ENCODE data around the gene XKRX. TPM values are rescaled to one million over a fixed set of nuclear protein-coding genes. Genes with fewer than 3 reads are reported as not detected.

XKRX gene
- total and polyA plus RNA-seq, 7 donors, result 0.14 to 1.3 (median 0.69) TPM; not detected in 3

DNA sequence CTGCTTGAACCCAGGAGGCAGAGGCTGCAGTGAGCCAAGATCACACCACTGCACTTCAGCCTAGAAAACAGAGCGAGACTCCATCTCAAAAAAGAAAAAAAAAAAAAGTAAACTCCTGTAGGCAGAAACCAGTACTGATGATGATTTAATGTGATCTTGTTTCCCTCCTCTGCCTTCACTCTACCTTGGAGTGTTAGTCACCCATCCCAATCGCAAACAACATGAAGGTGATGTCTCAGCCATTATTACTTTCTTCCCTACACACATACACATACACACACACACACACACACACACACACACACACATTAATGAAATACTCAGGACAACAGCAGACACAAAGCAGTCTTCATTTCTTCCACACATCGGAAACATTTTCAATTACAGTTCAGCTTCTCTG, 15.6 kb downstream of the XKRX start:
- TF ChIP-seq, protein P1, sequence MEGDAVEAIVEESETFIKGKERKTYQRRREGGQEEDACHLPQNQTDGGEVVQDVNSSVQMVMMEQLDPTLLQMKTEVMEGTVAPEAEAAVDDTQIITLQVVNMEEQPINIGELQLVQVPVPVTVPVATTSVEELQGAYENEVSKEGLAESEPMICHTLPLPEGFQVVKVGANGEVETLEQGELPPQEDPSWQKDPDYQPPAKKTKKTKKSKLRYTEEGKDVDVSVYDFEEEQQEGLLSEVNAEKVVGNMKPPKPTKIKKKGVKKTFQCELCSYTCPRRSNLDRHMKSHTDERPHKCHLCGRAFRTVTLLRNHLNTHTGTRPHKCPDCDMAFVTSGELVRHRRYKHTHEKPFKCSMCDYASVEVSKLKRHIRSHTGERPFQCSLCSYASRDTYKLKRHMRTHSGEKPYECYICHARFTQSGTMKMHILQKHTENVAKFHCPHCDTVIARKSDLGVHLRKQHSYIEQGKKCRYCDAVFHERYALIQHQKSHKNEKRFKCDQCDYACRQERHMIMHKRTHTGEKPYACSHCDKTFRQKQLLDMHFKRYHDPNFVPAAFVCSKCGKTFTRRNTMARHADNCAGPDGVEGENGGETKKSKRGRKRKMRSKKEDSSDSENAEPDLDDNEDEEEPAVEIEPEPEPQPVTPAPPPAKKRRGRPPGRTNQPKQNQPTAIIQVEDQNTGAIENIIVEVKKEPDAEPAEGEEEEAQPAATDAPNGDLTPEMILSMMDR (IDR thresholded peaks at IDR 0.05), result no peak
- TF ChIP-seq POLR2AphosphoS5 (IDR thresholded peaks at IDR 0.05) (no peak), POLR2A (IDR thresholded peaks at IDR 0.05) (no peak), EP300 (IDR thresholded peaks at IDR 0.05) (no peak)
- no peak overlapping the region for H3K27ac ChIP-seq
- intact Hi-C loops (cut with DNase I), result no loop called here
- DNase-seq, result no peak
- WGBS, 2 donors, result 92 to 97% methylated on average over 3 of the region's 3 CpGs
- no peaks in the 10 kb centered on the region for H3K27me3 ChIP-seq
- no peaks in the 10 kb centered on the region for H3K36me3 ChIP-seq
- H3K9me3 ChIP-seq, result no peaks in the 10 kb centered on the region
- H3K4me3 ChIP-seq, result no peak overlapping the region
- no peaks in the 10 kb centered on the region for H3K4me1 ChIP-seq

DNA sequence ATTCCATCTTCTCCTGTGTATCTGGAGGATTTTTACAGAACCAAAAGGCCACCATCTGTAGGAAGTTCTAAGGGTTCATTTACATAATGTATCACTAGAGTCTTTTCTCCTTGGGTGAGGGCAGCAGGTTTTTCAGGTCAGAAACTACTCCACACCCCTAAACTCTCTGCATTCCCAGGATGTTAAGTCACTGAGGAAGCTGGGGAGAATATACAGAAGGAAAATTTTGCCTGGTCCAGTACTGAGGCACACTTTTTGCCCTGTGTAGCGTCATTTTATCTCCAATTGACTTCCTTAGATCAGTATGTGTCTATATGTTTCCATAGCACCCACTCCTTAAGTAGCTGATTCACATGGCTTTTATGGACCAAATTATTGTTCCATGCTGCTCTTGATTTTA, 17.0 kb downstream of the XKRX start:
- 81% methylated on average over 1 of the region's 1 CpG for WGBS, 2 donors
- no peaks in the 10 kb centered on the region for H3K9me3 ChIP-seq
- no peak overlapping the region for H3K27ac ChIP-seq
- H3K4me3 ChIP-seq, result no peak overlapping the region
- DNase-seq, result no peak
- no peaks in the 10 kb centered on the region for H3K36me3 ChIP-seq
- TF ChIP-seq POLR2A (IDR thresholded peaks at IDR 0.05), result no peak
- no peak for TF ChIP-seq POLR2AphosphoS5 (IDR thresholded peaks at IDR 0.05)
- no peak for TF ChIP-seq EP300 (IDR thresholded peaks at IDR 0.05)
- TF ChIP-seq, protein P1 (IDR thresholded peaks at IDR 0.05), result no peak
- no peaks in the 10 kb centered on the region for H3K4me1 ChIP-seq
- no peaks in the 10 kb centered on the region for H3K27me3 ChIP-seq
- intact Hi-C loops (cut with DNase I), result no loop called here

DNA sequence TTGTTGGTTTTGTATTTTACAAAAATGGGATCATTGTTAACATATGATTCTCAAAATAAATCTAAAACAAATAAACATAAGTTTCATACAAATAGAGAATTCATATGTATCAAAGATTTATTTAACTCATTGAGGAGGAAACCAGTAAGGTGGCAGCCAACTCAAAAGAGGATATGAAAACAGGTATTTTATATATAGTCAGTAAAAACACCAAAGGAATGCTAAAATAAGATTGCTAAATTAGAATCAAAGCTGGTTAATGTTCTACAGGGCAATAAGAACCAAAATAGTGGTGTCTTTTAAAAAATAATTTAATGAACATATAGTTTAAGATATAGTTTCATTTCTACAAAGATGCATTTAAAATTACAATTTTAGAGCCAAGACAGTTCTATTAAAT, 23.1 kb downstream of the XKRX start:
- TF ChIP-seq POLR2A (IDR thresholded peaks at IDR 0.05), result no peak
- TF ChIP-seq POLR2AphosphoS5 (IDR thresholded peaks at IDR 0.05), result no peak
- no peak for TF ChIP-seq EP300 (IDR thresholded peaks at IDR 0.05)
- TF ChIP-seq, protein P1 (IDR thresholded peaks at IDR 0.05), result no peak
- no peaks in the 10 kb centered on the region for H3K9me3 ChIP-seq
- no peak overlapping the region for H3K27ac ChIP-seq
- no peak for DNase-seq
- H3K4me1 ChIP-seq, result no peaks in the 10 kb centered on the region
- H3K27me3 ChIP-seq, result no peaks in the 10 kb centered on the region
- intact Hi-C loops (cut with DNase I), result no loop called here
- no peaks in the 10 kb centered on the region for H3K36me3 ChIP-seq
- no peak overlapping the region for H3K4me3 ChIP-seq

DNA sequence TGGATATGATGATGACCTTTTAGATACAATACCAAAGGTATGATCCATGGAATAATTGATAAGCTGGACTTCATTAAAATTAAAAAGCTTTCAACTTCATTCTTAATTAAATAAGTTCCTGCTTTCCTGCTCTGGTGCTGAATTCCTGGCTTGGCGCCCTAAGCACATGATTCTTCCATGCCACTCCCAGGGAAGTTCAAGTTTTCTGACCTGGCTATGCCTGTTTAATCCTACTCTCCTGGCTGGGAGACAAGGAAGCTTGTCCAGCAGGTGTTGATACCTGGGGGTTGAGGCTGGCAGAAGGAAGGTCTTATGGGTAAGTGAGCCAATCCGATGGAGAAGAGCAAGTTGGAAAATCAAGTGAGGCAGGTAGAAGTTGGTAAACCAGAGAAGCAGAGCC, 24.3 kb downstream of the XKRX start:
- DNase-seq, result no peak
- intact Hi-C loops (cut with DNase I), result no loop called here
- no peaks in the 10 kb centered on the region for H3K4me1 ChIP-seq
- no peaks in the 10 kb centered on the region for H3K27me3 ChIP-seq
- TF ChIP-seq EP300 (IDR thresholded peaks at IDR 0.05) (no peak), POLR2AphosphoS5 (IDR thresholded peaks at IDR 0.05) (no peak), POLR2A (IDR thresholded peaks at IDR 0.05) (no peak)
- TF ChIP-seq, protein P1 (IDR thresholded peaks at IDR 0.05), result no peak
- WGBS, 2 donors, result 24 to 67% methylated on average over 2 of the region's 2 CpGs
- no peak overlapping the region for H3K4me3 ChIP-seq
- H3K9me3 ChIP-seq, result no peaks in the 10 kb centered on the region
- H3K27ac ChIP-seq, result no peak overlapping the region
- H3K36me3 ChIP-seq, result no peaks in the 10 kb centered on the region

DNA sequence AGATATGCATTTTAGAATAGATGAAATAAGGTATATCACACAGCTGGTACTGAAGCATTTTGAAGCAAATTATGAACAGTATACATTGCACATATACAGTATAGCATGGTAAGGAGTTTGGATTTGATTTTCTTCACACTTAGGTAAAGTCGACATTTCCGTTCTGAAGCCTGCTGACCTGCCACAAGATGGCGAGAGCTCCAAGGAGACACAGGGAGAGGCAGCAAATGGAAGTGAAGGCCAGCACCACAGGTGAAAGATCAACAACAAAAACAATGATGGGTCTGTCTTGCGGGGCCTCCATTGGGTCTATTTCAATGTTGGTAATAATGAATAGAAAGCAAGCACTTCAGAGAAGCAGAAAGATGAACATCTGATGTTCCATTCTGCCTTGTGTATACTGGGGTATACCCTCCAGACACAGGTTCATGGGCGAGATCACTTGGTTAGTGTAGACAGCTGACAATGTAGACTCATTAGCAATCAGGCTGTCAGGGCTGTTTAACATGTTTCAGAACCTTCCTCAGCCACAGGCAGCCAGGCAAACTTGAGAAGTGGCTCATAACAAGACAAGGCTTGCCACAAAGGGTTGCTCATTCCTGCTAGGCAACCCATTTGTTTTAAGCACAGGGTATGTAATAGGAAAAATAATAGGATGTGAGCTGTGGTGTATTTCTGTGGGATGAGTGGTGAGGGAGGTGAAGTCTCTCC, 33.2 kb downstream of the XKRX start:
- H3K4me1 ChIP-seq, result no peaks in the 10 kb centered on the region
- no peaks in the 10 kb centered on the region for H3K36me3 ChIP-seq
- no peak overlapping the region for H3K4me3 ChIP-seq
- 24 to 40% methylated on average over 5 of the region's 5 CpGs for WGBS, 2 donors
- no peaks in the 10 kb centered on the region for H3K9me3 ChIP-seq
- TF ChIP-seq, protein P1 (IDR thresholded peaks at IDR 0.05), result peak in 1 of 4 experiments; percentile 34
- TF ChIP-seq POLR2AphosphoS5 (IDR thresholded peaks at IDR 0.05), result no peak
- intact Hi-C loops (cut with DNase I), result loop anchor here (5.0 kb wide), 1 partner anchor 392 kb away; no protein-coding TSS in a partner anchor
- no peak for DNase-seq
- no peak overlapping the region for H3K27ac ChIP-seq
- H3K27me3 ChIP-seq, result no peaks in the 10 kb centered on the region

Measured in sigmoid colon (tissue), 7 donors.